Measurements from ENCODE around the gene CCNJ.
"Not testable (repeated sequence)": the region's sequence is repeated elsewhere in the genome, so short reads cannot be mapped to it uniquely, and the experiment has no call there.

Gene CCNJ

GRCh38 chr10:96043033-96043892 lies at the start of gene CCNJ:
TSS of gene CCNJ (plus strand) at chr10:96043583. CDS start at chr10:96044394, 811 bp downstream.
- ATAC-seq = peak; percentile 92 to 93

- not testable (repeated sequence) for ATAC-seq
Observed at GRCh38 chr10:95994376-95994775, 49.0 kb upstream of the CCNJ start.

- ATAC-seq = no peak
Observed at GRCh38 chr10:95998255-95998784, 45.1 kb upstream of the CCNJ start.

GRCh38 chr10:96013956-96014355 lies 29.4 kb upstream of the CCNJ start:
- no peak for ATAC-seq

GRCh38 chr10:96014473-96015102 lies 28.8 kb upstream of the CCNJ start:
- ATAC-seq = no peak

GRCh38 chr10:96017191-96017687 lies 26.1 kb upstream of the CCNJ start:
- peak; percentile 68 to 88 for ATAC-seq

GRCh38 chr10:96021332-96021731 lies 22.1 kb upstream of the CCNJ start:
- ATAC-seq = no peak

- no peak for ATAC-seq
Observed at GRCh38 chr10:96022739-96023138, 20.6 kb upstream of the CCNJ start.

GRCh38 chr10:96023168-96023567 lies 20.2 kb upstream of the CCNJ start:
- ATAC-seq = no peak

GRCh38 chr10:96025566-96025965 lies 17.8 kb upstream of the CCNJ start:
- ATAC-seq = no peak

GRCh38 chr10:96034625-96035024 lies 8.8 kb upstream of the CCNJ start:
- ATAC-seq = no peak

- ATAC-seq = no peak
Observed at GRCh38 chr10:96038476-96039387, 4.7 kb upstream of the CCNJ start.

GRCh38 chr10:96041146-96041545 lies 2.2 kb upstream of the CCNJ start:
- ATAC-seq = no peak

GRCh38 chr10:96043893-96044715 lies 721 bp downstream of the CCNJ start:
- ATAC-seq = peak; percentile 41 to 45

- no peak for ATAC-seq
Observed at GRCh38 chr10:96044736-96045135, 1.4 kb downstream of the CCNJ start.

- no peak for ATAC-seq
Observed at GRCh38 chr10:96046546-96046945, 3.2 kb downstream of the CCNJ start.

- ATAC-seq = no peak
Observed at GRCh38 chr10:96047004-96047649, 3.7 kb downstream of the CCNJ start.

GRCh38 chr10:96047925-96048324 lies 4.5 kb downstream of the CCNJ start:
- ATAC-seq = not testable (repeated sequence)

GRCh38 chr10:96049340-96049739 lies 6.0 kb downstream of the CCNJ start:
- ATAC-seq = no peak

GRCh38 chr10:96053985-96054384 lies 10.6 kb downstream of the CCNJ start:
- ATAC-seq = no peak

- ATAC-seq = no peak
Observed at GRCh38 chr10:96056787-96057186, 13.4 kb downstream of the CCNJ start.
